WTC11 (cell line): ENCODE data around the gene ZNF525.

Experiments
- MAX ChIP-seq: sonication (generic); formaldehyde crosslinking; IDR thresholded peaks from 2 replicates; pipeline ENCODE4 v1.8.0; 2022; ENCODE audit warnings: mild to moderate bottlenecking, missing genetic modification reagents
- TCF7 ChIP-seq: sonication (generic); formaldehyde crosslinking; IDR thresholded peaks from 2 replicates; pipeline ENCODE4 v1.8.0; 2022; ENCODE audit warnings: mild to moderate bottlenecking, low read depth, missing genetic modification reagents, moderate library complexity
- TF ChIP-seq, protein P1 (sequence below): fragments of 200-600 bp; IDR thresholded peaks from 2 replicates; pipeline ENCODE4 v1.8.0; 2022; ENCODE audit warnings: antibody characterized with exemption
- TF ChIP-seq, protein P2 (sequence below): sonication (generic); formaldehyde crosslinking; IDR thresholded peaks from 2 replicates; pipeline ENCODE4 v1.8.0; 2022; ENCODE audit warnings: mild to moderate bottlenecking, missing genetic modification reagents

- TF ChIP-seq, protein P1, sequence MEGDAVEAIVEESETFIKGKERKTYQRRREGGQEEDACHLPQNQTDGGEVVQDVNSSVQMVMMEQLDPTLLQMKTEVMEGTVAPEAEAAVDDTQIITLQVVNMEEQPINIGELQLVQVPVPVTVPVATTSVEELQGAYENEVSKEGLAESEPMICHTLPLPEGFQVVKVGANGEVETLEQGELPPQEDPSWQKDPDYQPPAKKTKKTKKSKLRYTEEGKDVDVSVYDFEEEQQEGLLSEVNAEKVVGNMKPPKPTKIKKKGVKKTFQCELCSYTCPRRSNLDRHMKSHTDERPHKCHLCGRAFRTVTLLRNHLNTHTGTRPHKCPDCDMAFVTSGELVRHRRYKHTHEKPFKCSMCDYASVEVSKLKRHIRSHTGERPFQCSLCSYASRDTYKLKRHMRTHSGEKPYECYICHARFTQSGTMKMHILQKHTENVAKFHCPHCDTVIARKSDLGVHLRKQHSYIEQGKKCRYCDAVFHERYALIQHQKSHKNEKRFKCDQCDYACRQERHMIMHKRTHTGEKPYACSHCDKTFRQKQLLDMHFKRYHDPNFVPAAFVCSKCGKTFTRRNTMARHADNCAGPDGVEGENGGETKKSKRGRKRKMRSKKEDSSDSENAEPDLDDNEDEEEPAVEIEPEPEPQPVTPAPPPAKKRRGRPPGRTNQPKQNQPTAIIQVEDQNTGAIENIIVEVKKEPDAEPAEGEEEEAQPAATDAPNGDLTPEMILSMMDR = no peak
- TF ChIP-seq MAX (CRISPR knock-in tag) (no peak), TCF7 (CRISPR knock-in tag) (no peak)
- TF ChIP-seq, protein P2, sequence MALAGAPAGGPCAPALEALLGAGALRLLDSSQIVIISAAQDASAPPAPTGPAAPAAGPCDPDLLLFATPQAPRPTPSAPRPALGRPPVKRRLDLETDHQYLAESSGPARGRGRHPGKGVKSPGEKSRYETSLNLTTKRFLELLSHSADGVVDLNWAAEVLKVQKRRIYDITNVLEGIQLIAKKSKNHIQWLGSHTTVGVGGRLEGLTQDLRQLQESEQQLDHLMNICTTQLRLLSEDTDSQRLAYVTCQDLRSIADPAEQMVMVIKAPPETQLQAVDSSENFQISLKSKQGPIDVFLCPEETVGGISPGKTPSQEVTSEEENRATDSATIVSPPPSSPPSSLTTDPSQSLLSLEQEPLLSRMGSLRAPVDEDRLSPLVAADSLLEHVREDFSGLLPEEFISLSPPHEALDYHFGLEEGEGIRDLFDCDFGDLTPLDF (CRISPR knock-in tag) = no peak
These were observed 31.0 kb downstream of the ZNF525 start for GRCh38 chr19:53396525-53396868.
